ENCODE results near the gene SF3B1.

GRCh38 chr2:197453914-197454398 is 19.1 kb upstream of the SF3B1 start:
- TF ChIP-seq YY1 (IDR thresholded peaks at IDR 0.05; ENCODE audit: low read depth, low read length) (no peak), NFIC (IDR thresholded peaks at IDR 0.05; ENCODE audit: low read depth, low read length) (no peak), RFX5 (IDR thresholded peaks at IDR 0.05; ENCODE audit: low read depth, low read length) (peak; percentile 43; the same call in 1 of the 2 replicates), EZH2 (IDR thresholded peaks at IDR 0.05; ENCODE audit: borderline replicate concordance, control insufficient read depth, low read depth, low read length) (no peak), POLR2A (IDR thresholded peaks at IDR 0.05; ENCODE audit: low read depth, low read length) (no peak), ZNF274 (IDR thresholded peaks at IDR 0.05; ENCODE audit: insufficient read depth, insufficient read length) (no peak), HCFC1 (IDR thresholded peaks at IDR 0.05; ENCODE audit: low read length) (no peak), CTCF (IDR thresholded peaks at IDR 0.05 in 2 of 3, conservative IDR thresholded peaks at IDR 0.05 in 1 of 3; ENCODE audit: control insufficient read depth in 2 of 3, extremely low read depth in 1 of 3, insufficient read depth in 1 of 3, low read depth in 3 of 3, low read length in 3 of 3) (no peak), SMAD1 (IDR thresholded peaks at IDR 0.05; ENCODE audit: low read depth, partially characterized antibody) (no peak), POLR2AphosphoS5 (IDR thresholded peaks at IDR 0.05; ENCODE audit: low read length) (peak; percentile 79; the same call in 1 of the 2 replicates), TARDBP (IDR thresholded peaks at IDR 0.05; ENCODE audit: borderline replicate concordance) (no peak)

Measured in GM12878 (cell line).